Stimulated activated CD4-positive, alpha-beta T cell treated with anti-CD3 and anti-CD28 coated beads, Interleukin-12 subunit alpha, Interleukin-12 subunit beta, amount 100 ng/mL, for 4 hours (primary cell): Measurements from ENCODE around the gene CCDC137.
"Not testable (repeated sequence)": the region's sequence is repeated elsewhere in the genome, so short reads cannot be mapped to it uniquely, and the experiment has no call there.

Experiments used
- DNase-seq: peaks from one replicate; pipeline ENCODE4 v3.0.0-alpha.2; 2020

Gene CCDC137, protein sequence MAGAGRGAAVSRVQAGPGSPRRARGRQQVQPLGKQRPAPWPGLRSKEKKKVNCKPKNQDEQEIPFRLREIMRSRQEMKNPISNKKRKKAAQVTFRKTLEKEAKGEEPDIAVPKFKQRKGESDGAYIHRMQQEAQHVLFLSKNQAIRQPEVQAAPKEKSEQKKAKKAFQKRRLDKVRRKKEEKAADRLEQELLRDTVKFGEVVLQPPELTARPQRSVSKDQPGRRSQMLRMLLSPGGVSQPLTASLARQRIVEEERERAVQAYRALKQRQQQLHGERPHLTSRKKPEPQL

DNA sequence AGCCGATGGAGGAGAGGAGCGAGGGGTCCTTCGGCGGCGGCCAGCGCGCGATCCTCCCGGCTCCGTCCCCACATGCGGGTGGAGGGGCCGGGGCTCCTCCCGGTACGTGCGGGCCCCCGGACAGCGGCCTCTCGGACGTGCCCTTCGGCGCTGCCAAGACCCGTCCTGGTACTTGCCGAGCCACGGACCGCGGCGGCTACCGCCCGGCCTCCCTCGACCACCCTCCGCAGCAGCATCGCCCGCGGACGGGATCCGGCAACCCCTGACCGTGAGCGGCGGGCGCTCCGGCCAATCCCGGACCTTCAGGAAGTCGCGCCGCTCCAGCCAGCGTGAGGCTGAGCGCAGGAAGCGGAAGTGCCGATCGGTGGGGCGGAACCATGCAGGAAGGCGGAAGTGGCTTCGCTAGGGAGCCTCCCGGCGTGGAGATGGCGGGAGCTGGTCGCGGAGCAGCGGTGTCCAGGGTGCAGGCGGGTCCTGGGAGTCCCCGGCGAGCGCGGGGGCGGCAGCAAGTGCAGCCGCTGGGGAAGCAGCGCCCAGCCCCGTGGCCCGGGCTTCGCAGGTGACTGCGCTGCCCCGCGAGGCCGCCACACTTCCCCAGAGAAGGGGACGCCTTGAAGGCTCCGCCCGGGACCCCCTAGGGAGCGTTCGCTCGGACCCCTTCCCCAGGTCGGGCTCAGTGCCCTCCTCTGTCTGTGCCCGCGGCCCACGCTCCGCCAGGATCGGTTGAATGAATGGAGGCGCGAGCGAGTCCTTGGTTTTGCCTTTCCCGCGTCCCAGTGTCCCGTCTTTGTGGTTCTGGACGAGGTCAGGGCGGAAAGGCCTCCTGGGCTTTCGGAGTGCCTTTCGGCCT, at the start of gene CCDC137, which contains the start of gene OXLD1:
Gene CCDC137, plus strand, starts transcription at position 396 of the 850 bp plus-strand sequence. Its CDS starts 30 bp downstream, at position 426.
Gene OXLD1, minus strand, starts transcription at position 264 of the 850 bp plus-strand sequence. Its CDS starts 28 bp downstream, at position 236.
- peak; percentile 90 for DNase-seq

DNA sequence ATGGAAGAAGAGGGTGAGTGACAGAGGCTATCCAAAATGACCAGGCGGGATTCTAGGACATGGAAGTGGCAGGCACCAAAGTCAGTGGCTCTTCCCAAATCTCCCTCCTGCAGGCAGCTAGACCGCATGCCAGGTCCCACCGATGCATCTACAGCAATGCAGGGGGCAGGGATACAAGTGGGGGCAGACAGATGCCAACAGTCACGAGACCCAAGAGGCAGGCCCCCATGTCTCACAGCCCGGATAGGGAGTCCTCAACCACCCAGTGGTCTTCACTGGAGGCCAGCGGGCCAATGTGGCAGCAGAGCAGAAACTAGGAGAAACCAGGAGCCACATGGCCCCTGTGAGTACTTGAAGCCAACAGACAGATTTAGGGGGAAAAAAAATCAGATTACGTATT, 49.7 kb upstream of the CCDC137 start:
- DNase-seq: no peak

DNA sequence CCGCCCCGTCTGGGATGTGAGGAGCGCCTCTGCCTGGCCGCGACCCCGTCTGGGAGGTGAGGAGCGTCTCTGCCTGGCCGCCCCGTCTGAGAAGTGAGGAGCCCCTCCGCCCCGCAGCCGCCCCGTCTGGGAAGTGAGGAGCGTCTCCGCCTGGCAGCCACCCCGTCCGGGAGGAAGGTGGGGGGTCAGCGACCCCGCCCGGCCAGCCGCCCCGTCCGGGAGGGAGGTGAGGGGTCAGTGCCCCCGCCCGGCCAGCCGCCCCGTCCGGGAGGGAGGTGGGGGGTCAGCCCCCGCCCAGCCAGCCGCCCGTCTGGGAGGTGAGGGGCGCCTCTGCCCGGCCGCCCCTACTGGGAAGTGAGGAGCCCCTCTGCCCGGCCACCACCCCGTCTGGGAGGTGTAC, 48.2 kb upstream of the CCDC137 start:
- not testable (repeated sequence) for DNase-seq

DNA sequence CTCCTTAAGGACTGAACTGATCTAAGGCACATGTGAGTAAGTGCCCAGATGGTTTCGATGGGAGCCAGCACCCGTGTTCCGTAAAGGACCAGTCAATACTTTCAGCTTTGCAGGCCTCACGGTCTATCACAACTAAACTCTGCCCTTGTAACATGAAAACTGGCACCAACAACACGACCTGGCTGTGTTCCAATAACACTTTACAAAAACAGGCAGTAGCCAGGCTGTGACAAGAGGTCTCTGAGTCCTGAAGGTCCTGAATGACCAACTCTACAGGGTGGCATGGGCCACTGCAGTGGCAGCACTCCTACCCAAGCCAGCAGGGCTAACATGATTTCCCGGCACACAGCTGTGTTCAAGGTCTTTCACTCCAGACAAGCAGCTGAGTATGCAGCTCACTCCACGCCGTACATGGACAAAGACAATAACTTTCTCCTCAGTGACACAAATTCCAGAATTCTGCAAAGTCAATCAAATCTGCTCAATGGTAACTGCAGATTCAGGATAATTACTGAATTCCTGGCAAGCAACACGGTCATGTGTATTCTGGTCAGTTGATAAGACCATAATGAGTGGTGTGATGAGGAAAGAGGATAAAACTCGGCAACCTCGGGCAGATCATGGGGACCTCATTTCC, 44.9 kb upstream of the CCDC137 start:
- DNase-seq: no peak

DNA sequence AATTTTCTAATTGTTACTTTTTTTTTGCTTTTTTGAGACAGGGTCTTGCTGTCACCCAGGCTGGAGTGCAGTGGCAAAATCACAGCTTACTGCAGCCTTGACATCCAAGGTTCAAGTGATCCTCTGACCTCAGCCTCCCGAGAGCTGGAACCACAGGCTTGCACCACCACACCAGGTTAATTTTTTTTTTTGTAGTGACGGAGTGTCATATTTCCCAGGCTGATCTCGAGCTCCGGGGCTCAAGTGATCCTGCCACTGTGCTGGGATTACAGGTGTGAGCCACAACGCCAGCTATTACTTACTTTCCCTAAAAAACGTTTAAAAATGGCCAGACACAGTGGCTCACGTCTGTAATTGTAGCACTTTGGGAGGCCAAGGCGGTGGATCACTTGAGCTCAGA, 36.3 kb upstream of the CCDC137 start:
- no peak for DNase-seq

DNA sequence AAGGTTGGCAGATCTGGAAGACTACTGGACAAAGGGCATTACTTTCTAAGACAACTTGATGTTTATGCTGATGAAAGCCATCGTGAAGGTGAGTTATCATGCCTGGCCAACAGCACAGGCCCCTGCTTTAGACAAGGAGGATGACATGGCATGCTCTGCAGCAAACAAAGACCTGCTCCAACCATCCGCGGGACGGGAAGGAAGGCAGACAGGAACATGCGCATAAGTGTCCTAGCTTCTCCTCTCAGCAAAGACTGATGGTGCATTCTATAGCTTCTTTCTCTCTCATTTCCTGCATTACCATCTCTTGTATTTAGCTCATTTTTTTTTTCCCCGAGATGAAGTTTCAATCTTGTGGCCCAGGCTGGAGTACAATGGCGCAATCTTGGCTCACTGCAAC, 35.1 kb upstream of the CCDC137 start:
- no peak for DNase-seq

DNA sequence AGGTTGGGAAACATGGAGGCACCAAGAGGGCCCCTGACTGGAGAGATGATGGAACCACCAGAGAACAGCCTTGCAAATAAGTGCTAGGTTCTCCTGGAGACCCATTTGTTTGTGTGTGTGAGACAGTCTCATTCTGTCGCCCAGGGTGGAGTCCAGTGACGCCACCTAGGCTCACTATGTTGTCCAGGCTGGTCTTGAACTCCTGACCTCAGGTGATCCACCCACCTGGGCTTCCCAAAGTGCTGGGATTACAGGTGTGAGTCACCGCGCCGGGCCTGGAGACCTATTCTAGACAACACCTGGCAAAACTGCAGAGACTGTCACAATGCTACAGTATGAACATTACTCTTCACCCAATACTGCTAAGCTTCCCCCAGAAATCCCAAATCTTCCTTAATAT, 31.1 kb upstream of the CCDC137 start:
- DNase-seq: no peak

DNA sequence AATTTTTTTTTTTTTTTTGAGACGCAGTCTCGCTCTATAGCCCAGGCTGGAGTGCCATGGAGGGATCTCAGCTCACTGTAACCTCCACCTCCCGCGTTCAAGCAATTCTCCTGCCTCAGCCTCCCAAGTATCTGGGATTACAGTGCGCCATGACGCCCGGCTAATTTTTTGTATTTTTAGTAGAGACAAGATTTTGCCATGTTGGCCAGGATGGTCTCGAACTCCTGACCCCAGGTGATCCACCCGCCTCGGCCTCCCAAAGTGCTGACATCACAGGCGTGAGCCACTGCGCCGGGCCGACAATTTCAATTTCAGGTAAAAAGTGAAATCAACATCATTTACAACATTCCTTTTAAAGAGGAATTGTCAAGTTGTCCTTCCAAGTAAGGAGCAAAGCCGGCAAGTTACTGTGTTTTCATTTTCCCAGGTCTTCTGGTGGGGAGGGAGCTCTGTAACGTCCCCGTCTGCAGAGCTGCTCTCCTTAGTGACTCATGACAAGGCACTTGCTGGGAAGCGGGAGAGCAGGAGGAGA, 30.5 kb upstream of the CCDC137 start:
- no peak for DNase-seq

DNA sequence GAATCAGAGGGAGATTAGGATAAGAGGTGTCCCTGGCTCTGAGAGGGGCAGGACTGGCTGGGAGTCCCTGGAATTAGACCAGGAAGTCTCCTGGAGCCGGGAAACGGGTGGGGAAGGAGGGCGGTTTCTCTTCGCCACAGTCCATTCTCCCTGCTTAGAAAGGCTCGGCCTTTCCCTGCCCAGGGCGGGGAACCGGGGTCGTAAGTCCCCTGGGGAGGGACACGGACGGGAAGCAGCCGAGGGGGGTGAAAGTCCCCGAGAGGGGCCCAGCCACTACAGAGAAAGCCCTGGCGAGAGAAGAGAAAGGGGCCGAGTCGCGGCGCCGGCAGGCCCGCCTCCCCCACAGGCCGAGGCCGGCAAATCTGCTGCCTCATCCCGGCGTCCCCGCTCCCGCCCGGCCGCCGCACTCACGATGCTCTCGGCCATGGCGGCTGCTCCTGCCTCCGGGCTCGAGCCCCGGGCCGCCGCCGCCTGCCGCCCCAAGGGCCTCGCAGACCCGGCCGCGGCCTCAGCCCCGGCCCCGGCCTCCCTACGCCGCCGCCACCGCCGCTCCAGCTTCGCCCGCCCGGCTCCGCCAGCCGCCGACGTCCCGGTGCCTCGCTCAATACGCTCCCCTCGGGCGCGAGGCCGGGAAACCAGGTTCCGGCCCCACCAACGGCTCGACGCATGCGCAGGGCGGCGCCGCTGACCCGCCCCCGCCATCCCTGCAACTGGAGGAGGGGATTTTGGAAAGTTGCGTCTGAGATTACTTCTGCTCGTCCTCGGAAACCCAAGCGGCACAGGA, 29.8 kb upstream of the CCDC137 start, which contains the start of the genes NPLOC4 and TSPAN10:
Gene NPLOC4, minus strand, starts transcription at position 608 of the 784 bp plus-strand sequence. Its CDS starts 182 bp downstream, at position 426.
Gene TSPAN10, plus strand, starts transcription at position 692 of the 784 bp plus-strand sequence. CDS start 5,217 bp downstream, outside the sequence.
- DNase-seq: peak; percentile 87

DNA sequence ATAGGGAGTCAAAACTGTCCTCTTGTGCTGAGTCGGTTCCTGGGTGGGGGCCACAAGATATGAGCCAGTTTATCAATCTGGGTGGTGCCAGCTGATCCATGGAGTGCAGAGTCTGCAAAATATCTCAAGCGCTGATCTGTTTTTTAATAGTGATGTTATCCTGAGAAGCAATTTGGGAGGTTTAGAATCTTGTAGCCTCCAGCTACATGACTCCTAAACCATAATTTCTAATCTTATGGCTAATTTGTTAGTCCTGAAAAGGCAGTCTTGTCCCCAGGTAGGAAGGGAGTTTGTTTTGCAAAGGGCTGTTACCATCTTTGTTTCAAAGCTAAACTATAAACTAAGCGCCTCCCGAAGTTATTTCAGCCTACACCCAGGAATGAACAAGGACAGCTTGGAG, 27.9 kb upstream of the CCDC137 start:
- no peak for DNase-seq

DNA sequence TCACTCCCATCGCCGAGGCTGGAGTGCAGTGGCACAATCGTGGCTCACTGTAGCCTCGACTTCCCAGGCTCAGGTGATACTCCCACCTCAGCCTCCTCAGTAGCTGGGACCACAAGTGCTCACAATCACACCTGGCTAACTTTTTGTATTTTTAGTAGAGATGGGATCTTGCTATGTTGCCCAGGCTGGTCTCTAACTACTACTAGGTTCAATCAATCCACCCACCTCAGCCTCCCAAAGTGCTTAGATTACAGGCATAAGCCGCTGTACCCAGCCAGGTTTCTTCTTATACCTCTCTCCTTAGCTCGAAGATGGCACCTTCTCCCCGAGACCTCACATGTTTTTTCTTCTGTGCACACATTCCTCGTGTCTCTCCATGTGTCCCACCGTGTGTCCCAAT, 26.5 kb upstream of the CCDC137 start:
- no peak for DNase-seq

DNA sequence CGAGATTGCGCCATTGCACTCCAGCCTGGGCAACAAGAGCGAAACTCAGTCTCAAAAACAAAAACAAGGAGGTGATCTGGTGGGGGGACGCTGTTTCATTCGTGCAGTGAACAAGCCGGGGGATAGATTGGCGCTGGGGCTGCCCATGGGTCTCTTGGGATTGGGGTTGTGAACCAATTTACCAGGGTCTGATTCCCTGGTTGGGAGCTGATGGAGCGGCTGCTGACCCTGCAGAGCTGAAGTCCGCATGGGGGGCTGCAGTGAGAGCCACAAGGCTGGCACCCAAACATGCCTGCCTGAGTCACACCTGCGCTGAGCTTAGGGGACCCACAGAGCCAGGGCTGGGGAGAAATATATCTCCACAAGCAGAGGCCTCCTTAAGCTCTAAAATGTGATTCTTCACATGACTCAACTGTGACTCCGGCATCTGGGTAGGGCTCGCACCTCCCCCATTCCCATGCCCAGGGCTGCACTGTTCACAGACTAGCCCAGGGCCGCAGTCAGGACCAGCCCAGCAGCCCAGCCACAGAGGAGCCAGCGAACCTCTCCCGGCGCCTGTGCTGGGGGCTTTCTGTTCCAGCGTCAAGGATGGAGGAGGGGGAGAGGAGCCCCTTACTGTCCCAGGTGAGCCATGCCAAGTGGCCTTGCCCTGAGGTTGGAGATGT, 24.6 kb upstream of the CCDC137 start:
- DNase-seq: no peak

DNA sequence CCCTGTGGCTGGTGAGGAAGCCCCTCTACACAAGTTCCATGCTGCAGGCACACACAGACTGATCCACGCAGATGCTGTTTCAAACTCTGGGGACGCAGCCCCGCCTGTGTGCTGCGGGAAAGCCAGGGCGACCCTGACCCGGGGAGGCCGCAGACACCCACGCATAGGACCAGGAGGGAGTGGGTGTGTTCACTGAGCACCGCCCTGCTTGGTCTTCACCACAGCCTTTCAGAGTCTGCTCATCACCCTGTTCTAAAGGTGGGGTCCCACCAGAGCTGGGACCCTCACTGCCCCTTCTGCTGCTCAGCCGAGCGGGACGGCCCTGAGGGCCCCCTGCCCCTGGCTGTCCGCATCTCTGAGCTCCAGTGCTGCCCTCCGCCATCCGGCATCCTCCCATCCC, 22.0 kb upstream of the CCDC137 start:
- no peak for DNase-seq

DNA sequence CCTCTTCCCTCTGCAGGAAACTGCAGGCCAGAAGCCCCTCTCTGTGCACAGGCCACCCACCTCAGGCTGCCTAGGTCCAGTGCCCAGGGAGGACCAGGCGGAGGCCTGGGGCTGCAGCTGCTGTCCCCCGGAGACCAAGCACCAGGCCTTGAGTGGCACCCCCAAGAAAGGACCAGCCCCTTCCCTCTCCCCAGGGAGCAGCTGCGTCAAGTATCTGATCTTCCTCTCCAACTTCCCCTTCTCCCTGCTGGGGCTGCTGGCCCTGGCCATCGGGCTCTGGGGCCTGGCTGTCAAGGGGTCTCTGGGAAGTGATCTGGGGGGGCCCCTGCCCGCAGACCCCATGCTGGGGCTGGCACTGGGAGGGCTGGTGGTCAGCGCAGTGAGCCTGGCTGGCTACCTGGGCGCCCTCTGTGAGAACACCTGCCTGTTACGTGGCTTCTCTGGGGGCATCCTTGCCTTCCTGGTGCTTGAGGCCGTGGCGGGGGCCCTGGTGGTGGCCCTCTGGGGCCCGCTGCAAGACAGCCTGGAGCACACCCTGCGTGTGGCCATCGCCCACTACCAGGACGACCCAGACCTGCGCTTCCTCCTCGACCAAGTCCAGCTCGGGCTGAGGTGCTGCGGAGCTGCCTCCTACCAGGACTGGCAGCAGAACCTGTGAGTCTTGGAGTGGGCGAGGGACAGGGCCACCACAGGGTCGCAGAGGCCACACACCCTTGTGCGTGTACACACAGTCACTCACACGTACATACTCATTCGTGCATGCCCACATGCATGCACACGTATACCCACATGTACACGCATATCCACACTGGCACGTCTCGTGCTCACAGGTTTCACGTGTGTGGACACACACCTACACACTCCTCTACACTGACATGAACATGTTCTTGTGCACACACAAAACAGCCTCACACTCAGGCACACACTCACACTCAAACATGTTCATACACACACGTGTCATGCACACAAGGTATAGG, 21.3 kb upstream of the CCDC137 start:
- no peak for DNase-seq

DNA sequence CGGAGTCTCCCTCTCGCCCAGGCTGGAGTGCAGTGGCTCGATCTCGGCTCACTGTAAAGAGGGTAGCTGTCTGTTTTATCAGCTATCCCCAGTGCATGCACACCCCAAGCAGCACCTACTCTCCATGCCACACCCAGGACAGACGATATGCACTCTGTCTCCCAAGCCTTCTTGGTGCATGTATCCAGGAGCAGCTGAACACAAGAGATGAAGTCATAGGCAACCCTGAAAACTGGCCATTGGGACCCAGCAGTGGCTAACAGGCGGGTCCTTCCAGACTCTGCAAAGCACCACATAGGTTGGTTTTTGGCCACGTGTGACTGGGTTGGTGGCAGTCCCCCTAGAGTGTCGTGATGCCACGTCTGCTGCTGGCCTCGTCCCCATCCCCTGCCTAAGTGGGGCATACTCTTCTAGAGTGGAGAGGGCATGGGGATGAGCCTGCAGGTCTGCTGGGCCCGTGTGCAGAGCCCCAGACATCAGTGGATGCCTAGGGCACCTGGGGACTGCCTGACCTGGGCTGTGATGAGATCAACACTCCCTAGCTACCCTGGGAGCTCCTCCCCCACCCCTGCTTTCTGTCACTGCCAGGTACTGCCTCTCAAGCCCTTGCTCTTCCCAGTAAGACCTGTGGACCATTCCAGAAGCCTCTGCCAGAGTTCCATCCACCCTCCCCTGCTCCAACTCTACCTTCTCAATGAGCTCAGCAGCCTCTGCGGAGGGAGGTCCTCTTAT, 19.5 kb upstream of the CCDC137 start:
- DNase-seq: no peak

DNA sequence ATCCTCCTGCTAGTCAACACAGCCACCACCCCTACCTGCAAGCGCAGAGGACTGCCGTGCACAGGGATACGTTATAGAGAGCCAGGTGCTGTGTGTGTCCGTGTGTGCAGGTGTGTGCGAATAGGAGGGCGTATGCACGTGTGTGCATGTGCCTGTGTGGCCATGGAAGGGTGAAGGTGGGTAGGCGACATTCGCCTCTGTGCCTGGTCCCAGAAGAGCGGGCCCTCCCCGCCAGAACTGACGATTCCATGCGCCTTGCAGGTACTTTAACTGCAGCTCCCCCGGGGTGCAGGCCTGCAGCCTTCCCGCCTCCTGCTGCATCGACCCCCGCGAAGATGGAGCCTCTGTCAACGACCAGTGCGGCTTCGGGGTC, 18.9 kb upstream of the CCDC137 start:
- DNase-seq: no peak

DNA sequence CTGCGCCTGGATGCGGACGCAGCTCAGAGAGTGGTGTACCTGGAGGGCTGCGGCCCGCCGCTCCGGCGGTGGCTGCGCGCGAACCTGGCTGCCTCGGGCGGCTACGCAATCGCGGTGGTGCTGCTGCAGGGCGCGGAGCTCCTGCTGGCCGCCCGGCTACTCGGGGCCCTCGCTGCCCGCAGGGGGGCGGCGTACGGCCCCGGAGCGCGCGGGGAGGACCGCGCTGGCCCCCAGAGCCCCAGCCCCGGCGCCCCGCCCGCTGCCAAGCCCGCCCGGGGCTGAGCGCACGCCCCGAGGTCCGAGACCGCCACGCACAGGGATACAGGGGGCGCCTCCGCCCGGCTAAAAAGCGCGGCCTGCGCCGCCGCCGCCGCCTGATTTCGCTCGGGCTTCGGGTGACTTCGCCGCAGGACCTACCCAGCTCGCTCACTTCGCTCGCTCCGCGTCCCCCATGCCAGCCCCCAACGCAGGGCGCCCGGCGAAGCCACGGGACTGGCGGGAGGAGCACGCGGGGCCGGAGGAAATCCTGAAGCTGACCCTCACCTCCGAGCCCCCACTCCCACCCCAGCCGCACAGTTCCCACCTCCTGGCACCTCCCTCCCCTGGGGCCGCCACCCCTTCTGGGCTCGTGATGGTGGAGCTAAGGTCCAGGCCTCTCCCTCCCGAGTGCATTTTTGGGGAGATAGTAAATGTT, 18.4 kb upstream of the CCDC137 start:
- no peak for DNase-seq

DNA sequence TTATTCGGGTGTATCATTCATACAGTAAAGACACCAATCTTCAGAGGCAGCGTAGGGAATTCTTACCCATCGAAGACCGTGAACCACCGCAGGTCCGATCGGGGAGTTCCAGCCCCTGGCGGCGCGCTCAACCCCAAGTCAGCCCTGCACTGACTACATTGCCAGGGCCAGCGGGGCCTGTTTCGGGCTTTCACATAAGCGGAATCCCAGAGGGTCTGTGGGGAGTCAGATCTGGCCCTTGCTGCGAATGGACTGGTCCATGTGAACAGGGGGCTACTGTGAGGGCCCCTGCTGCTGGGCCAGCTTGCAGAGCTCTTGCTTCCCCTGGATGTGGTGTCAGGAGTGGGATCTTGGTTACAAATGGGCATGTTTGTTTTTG, 17.8 kb upstream of the CCDC137 start:
- no peak for DNase-seq

DNA sequence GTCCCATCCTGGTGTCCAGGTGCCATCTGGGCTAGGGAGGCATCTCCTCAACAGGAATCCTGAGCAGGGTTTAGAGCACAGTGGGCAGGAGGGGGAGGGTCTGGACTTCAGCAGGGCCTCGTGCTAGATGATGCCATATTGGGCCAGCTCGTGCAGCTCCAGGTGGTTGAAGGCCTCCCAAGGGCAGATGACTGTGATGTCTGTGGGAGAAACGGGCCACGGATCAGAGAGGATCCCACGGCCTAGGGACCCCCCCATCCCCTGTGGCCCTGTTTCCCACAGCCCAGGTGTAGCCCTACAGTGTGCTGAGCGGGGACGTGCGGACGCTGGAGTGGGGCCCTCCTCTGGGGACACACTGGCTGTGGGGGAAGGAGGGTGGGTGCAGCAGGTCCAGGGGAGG, 15.6 kb upstream of the CCDC137 start:
- no peak for DNase-seq
